OCI-LY7 (cell line): ENCODE data around the gene NUTF2. TPM values are rescaled to one million over a fixed set of nuclear protein-coding genes. Genes with fewer than 3 reads are reported as not detected.

Source experiments
- BruUV-seq: library from RNA; stranded (reverse); fragments of 400-500 nt; replicated peaks from 2 replicates; lab custom pipeline; 2021; lab: Mats Ljungman, UMichigan
- CTCF ChIA-PET: fragments of 300-600 bp; sonication (Branson Sonifier 250); formaldehyde crosslinking; loops from one replicate; lab custom pipeline; 2022; ENCODE audit warnings: antibody characterized with exemption; ENCODE audit not compliant: unreplicated experiment; lab: Charles Lee
- POLR2A ChIA-PET: fragments of 300-600 bp; sonication (Branson Sonifier 250); formaldehyde crosslinking; loops from one replicate; lab custom pipeline; 2022; ENCODE audit warnings: antibody characterized with exemption; lab: Charles Lee
- DNase-seq: peaks from one replicate; pipeline ENCODE4 v3.0.0-alpha.2; 2015; ENCODE audit warnings: low spot score
- H2AFZ ChIP-seq: fragments of 200-600 bp; sonication (generic), shearing (Covaris generic); 2 replicates; pipeline ENCODE4 v1.6.1; 2014; ENCODE audit warnings: mild to moderate bottlenecking, antibody characterized with exemption, low read length, moderate library complexity
- H3K27ac ChIP-seq: fragments of 200-600 bp; sonication (generic); 2 replicates; pipeline ENCODE4 v1.5.1; 2014; ENCODE audit warnings: mixed run types, low read depth, mild to moderate bottlenecking, moderate library complexity, low read length, inconsistent platforms; ENCODE audit not compliant: poor library complexity, severe bottlenecking
- H3K36me3 ChIP-seq: fragments of 200-600 bp; sonication (generic); 2 replicates; pipeline ENCODE4 v1.6.1; 2014; ENCODE audit warnings: mild to moderate bottlenecking, antibody characterized with exemption, low read length, moderate library complexity, mixed read lengths; ENCODE audit not compliant: insufficient read depth
- H3K4me1 ChIP-seq: fragments of 200-600 bp; sonication (generic); 2 replicates; pipeline ENCODE4 v1.5.1; 2014; ENCODE audit warnings: mild to moderate bottlenecking, low read length; ENCODE audit not compliant: insufficient read depth, poor library complexity, severe bottlenecking
- H3K4me2 ChIP-seq: fragments of 200-600 bp; sonication (generic); 2 replicates; pipeline ENCODE4 v1.6.1; 2014; ENCODE audit warnings: mild to moderate bottlenecking, low read length
- H3K4me3 ChIP-seq: fragments of 200-600 bp; sonication (generic); 2 replicates; pipeline ENCODE4 v1.5.1; 2014; ENCODE audit warnings: mild to moderate bottlenecking, low read depth, low read length; ENCODE audit not compliant: poor library complexity, severe bottlenecking
- H3K79me2 ChIP-seq: fragments of 200-600 bp; sonication (generic); 2 replicates; pipeline ENCODE4 v1.6.1; 2016; ENCODE audit warnings: low read depth, mild to moderate bottlenecking, low read length, moderate library complexity, mixed read lengths; ENCODE audit not compliant: insufficient read depth
- H3K9me2 ChIP-seq: fragments of 200-600 bp; sonication (generic); 2 replicates; pipeline ENCODE4 v1.6.1; 2016; ENCODE audit warnings: mild to moderate bottlenecking, low read length, mixed read lengths; ENCODE audit not compliant: insufficient read depth
- H3K9me3 ChIP-seq: fragments of 200-600 bp; sonication (generic); 2 replicates; pipeline ENCODE4 v1.6.1; 2014; ENCODE audit warnings: mild to moderate bottlenecking, mixed run types, low read length, mixed read lengths
- H4K20me1 ChIP-seq: fragments of 200-600 bp; sonication (generic); 2 replicates; pipeline ENCODE4 v1.6.1; 2014; ENCODE audit warnings: mild to moderate bottlenecking, antibody characterized with exemption, low read length, moderate library complexity, mixed read lengths; ENCODE audit not compliant: insufficient read depth
- EZH2phosphoT487 ChIP-seq: fragments of 200-600 bp; sonication (generic); IDR thresholded peaks from 2 replicates; pipeline ENCODE4 v1.6.1; 2018; ENCODE audit warnings: low read depth, borderline replicate concordance, mild to moderate bottlenecking, mixed run types, antibody characterized with exemption, low read length, moderate library complexity, mixed read lengths
- intact Hi-C: fragments of 100-400 bp; cut with micrococcal nuclease; formaldehyde crosslinking; loops from one replicate; pipeline ENCODE4 v1.10.0; 2022; ENCODE audit not compliant: unreplicated experiment
- total RNA-seq, 2 experiments: library from RNA; depleted of rRNA in 1 of 2; stranded (reverse); fragments of >200 nt in 1 of 2; shearing (Covaris generic) in 1 of 2; gene quantifications; 2 replicates each; pipeline ENCODE4 v1.2.3, GENCODE V29; 2014 to 2022
- TF ChIP-seq, protein P1 (sequence below): fragments of 200-600 bp; sonication (generic); conservative IDR thresholded peaks from 2 replicates; pipeline ENCODE4 v1.5.1; 2014; ENCODE audit warnings: mild to moderate bottlenecking, antibody characterized with exemption, low read length, moderate library complexity, mixed read lengths

The NUTF2 gene
- total RNA-seq, 2 experiments from 2014 or later: 143 to 187 TPM

DNA sequence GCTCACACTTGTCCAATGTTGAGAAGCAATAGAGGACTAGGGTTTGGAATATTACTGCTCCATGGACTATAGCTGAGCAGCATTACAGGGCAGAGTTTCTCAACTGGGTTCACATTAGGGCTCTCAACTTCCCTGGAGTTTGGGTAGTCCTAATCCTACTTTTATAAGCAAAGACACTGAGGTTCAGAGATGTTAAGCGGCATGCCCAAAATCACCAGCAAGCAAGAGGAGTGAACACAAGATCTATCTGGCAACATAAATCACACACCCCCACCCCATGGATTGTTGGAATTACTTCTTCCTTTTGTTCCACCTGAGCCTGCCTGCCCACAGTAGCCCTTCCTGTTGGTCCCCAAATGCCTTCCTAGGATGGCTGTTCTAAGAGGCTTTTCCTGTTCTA, 34.8 kb upstream of the NUTF2 start:
- BruUV-seq: no TSS peak
- CTCF ChIA-PET: no interaction called here

DNA sequence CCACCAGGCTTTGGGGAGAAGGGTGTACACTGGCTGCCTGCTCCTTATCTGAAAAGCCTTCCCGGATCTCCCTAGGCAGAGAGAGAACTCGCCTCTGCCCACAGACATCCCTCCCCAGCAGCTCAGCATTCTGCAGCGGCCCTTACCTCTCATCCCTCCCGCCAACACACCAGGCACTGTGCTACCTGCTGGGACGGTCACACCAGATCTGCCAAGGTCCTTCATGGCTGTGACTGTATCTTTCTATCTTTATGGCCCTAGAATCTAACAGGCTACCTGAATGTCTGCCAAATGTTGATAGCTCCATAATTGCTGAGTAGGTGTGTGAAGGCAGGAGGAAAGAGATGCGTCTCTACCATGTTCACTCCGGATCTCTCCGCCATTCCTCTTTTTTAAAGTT, 32.2 kb upstream of the NUTF2 start:
- Histone ChIP-seq H4K20me1 (no peaks in the 10 kb centered on the region), H3K79me2 (no peaks in the 10 kb centered on the region), H3K4me3 (no peak overlapping the region), H3K9me2 (no peaks in the 10 kb centered on the region), H3K4me1 (no peaks in the 10 kb centered on the region), H3K36me3 (no peaks in the 10 kb centered on the region), H3K4me2 (no peak overlapping the region), H3K27ac (no peak overlapping the region), H2AFZ (no peak overlapping the region), H3K9me3 (no peaks in the 10 kb centered on the region)
- intact Hi-C loops: no loop called here
- ChIA-PET CTCF (no interaction called here), POLR2A (interaction anchor here (1.1 kb wide), 1 partner anchor 8 kb away, joined by 4 read pairs; the partner anchor contains the start of genes RANBP10 and TSNAXIP1)
- TF ChIP-seq, protein P1, sequence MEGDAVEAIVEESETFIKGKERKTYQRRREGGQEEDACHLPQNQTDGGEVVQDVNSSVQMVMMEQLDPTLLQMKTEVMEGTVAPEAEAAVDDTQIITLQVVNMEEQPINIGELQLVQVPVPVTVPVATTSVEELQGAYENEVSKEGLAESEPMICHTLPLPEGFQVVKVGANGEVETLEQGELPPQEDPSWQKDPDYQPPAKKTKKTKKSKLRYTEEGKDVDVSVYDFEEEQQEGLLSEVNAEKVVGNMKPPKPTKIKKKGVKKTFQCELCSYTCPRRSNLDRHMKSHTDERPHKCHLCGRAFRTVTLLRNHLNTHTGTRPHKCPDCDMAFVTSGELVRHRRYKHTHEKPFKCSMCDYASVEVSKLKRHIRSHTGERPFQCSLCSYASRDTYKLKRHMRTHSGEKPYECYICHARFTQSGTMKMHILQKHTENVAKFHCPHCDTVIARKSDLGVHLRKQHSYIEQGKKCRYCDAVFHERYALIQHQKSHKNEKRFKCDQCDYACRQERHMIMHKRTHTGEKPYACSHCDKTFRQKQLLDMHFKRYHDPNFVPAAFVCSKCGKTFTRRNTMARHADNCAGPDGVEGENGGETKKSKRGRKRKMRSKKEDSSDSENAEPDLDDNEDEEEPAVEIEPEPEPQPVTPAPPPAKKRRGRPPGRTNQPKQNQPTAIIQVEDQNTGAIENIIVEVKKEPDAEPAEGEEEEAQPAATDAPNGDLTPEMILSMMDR: no peak
- TF ChIP-seq EZH2phosphoT487: no peak
- no TSS peak for BruUV-seq
- no peak for DNase-seq

More for the DNA sequence above, 34.8 kb upstream of the NUTF2 start:
- TF ChIP-seq EZH2phosphoT487: no peak
- TF ChIP-seq, protein P1: no peak
- peaks cover 4% of the 10 kb centered on the region for H3K4me1 ChIP-seq
- no peak overlapping the region for H3K27ac ChIP-seq
- H3K36me3 ChIP-seq: no peaks in the 10 kb centered on the region
- H4K20me1 ChIP-seq: no peaks in the 10 kb centered on the region
- intact Hi-C loops: no loop called here
- H3K4me2 ChIP-seq: no peak overlapping the region
- no peak overlapping the region for H2AFZ ChIP-seq
- POLR2A ChIA-PET: no interaction called here
- no peaks in the 10 kb centered on the region for H3K79me2 ChIP-seq
- no peaks in the 10 kb centered on the region for H3K9me2 ChIP-seq
- no peaks in the 10 kb centered on the region for H3K9me3 ChIP-seq
- no peak overlapping the region for H3K4me3 ChIP-seq
- DNase-seq: no peak

DNA sequence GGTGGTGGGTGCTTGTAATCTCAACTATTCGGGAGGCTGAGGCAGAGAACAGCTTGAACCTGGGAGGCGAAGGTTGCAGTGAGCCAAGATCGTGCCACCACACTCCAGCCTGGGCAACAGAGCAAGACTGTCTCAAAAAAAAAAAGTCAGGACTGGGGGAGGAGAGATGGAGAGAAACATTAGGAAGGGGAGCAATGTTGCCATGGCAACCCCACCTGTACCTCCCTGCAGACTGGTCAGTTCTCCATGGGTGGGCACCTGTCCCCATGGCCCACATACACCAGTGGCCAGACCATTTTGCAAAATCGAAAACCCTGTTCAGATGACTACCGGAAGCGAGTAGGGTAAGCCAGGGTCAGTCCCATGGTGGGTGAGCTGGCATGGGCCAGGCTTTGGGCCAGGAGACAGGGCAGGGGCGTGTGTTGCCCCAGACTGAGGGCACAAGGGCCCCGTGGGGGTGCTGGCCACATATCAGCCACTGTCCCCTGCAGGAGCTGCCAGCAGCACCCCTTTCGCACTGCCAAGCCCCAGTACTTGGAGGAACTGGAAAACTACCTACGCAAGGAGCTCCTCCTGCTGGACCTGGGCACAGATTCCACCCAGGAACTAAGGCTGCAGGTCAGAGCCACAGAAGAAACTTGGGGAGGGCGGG, 26.0 kb upstream of the NUTF2 start:
- H3K4me3 ChIP-seq: no peak overlapping the region
- no peaks in the 10 kb centered on the region for H4K20me1 ChIP-seq
- no peaks in the 10 kb centered on the region for H3K36me3 ChIP-seq
- BruUV-seq: no TSS peak
- TF ChIP-seq, protein P1: no peak
- TF ChIP-seq EZH2phosphoT487: no peak
- intact Hi-C loops: no loop called here
- H3K27ac ChIP-seq: no peak overlapping the region
- ChIA-PET POLR2A (interaction anchor here (0.6 to 0.7 kb wide), 2 partner anchors 13 to 49 kb away, joined by 3 read pairs; no protein-coding TSS in a partner anchor), CTCF (interaction anchor here (0.6 to 0.9 kb wide), 3 partner anchors 17 to 264 kb away, joined by 3 to 5 read pairs (median 4); no protein-coding TSS in a partner anchor)
- H3K4me2 ChIP-seq: no peak overlapping the region
- H3K9me3 ChIP-seq: no peaks in the 10 kb centered on the region
- no peaks in the 10 kb centered on the region for H3K79me2 ChIP-seq
- no peaks in the 10 kb centered on the region for H3K4me1 ChIP-seq
- no peaks in the 10 kb centered on the region for H3K9me2 ChIP-seq
- H2AFZ ChIP-seq: no peak overlapping the region
- no peak for DNase-seq
